T-cell (primary cell): ENCODE measurements around the gene CYP4F3. TPM values are rescaled to one million over a fixed set of nuclear protein-coding genes. Genes with fewer than 3 reads are reported as not detected.
"Not testable (repeated sequence)": the region's sequence is repeated elsewhere in the genome, so short reads cannot be mapped to it uniquely, and the experiment has no call there.

Experiments used
- ATAC-seq, 4 experiments: fragments of 200-7000 bp in 3 of 4; fragments of 150-1000 bp in 1 of 4; cut with Tn5 transposase; replicated peaks in 1 of 4; 1 replicate in 3 of 4; 2 replicates in 1 of 4; pipeline ENCODE4 v1.10.0; 2021; ENCODE audit warnings: moderate library complexity in 3 of 4, mild to moderate bottlenecking in 2 of 4, moderate number of reproducible peaks in 1 of 4
- CTCF ChIA-PET, 2 donors: fragments of 300-600 bp; sonication (Branson Sonifier 250); formaldehyde crosslinking; loops; one replicate each; lab custom pipeline; 2022; ENCODE audit warnings: antibody characterized with exemption in 2 of 2; lab: Charles Lee
- POLR2A ChIA-PET, 2 donors: fragments of 300-600 bp; sonication (Branson Sonifier 250); formaldehyde crosslinking; loops; one replicate each; lab custom pipeline; 2022; ENCODE audit warnings: antibody characterized with exemption in 2 of 2; lab: Charles Lee
- DNase-seq, 35 experiments: peaks; one replicate each; pipeline versions ENCODE4 v3.0.0 to v3.0.0-alpha.2; 2013 to 2023
- H3K27ac ChIP-seq: one replicate; pipeline ENCODE4 v1.5.1; 2013; ENCODE audit warnings: low read length
- H3K27me3 ChIP-seq, 2 experiments: replicated peaks in 1 of 2; 1 replicate in 1 of 2; 2 replicates in 1 of 2; pipeline versions ENCODE4 v1.6.1 to v1.7.0; 2013; ENCODE audit warnings: low read length in 1 of 2, mixed read lengths in 1 of 2; ENCODE audit not compliant: control insufficient read depth in 2 of 2, insufficient read depth in 2 of 2; ENCODE audit errors: extremely low read depth in 1 of 2
- H3K36me3 ChIP-seq, 2 donors: 1 replicate in 1 of 2; 2 replicates in 1 of 2; pipeline versions ENCODE4 v1.6.1 to v1.7.0; 2013; ENCODE audit warnings: low read length in 1 of 2; ENCODE audit not compliant: control insufficient read depth in 2 of 2, insufficient read depth in 1 of 2; ENCODE audit errors: extremely low read depth in 1 of 2
- H3K4me1 ChIP-seq, 2 experiments: 1 replicate in 1 of 2; 2 replicates in 1 of 2; pipeline versions ENCODE4 v1.6.1 to v1.7.0; 2013; ENCODE audit warnings: low read length in 2 of 2, mixed read lengths in 1 of 2; ENCODE audit not compliant: insufficient read depth in 2 of 2, control insufficient read depth in 1 of 2; ENCODE audit errors: extremely low read depth in 1 of 2
- H3K4me3 ChIP-seq, 2 donors: 1 replicate in 1 of 2; 2 replicates in 1 of 2; pipeline versions ENCODE4 v1.5.1 to v1.7.0; 2013; ENCODE audit warnings: mild to moderate bottlenecking in 2 of 2, low read length in 1 of 2, moderate library complexity in 1 of 2; ENCODE audit not compliant: control insufficient read depth in 1 of 2; ENCODE audit errors: extremely low read depth in 1 of 2
- H3K9me3 ChIP-seq: 2 replicates; pipeline ENCODE4 v1.7.0; 2013
- H3K27ac Mint-ChIP-seq, 2 donors: one replicate each; pipeline ENCODE4 v1.8.0; 2020 to 2021; ENCODE audit warnings: mild to moderate bottlenecking in 2 of 2, mixed read lengths in 2 of 2
- H3K27me3 Mint-ChIP-seq, 2 donors: one replicate each; pipeline ENCODE4 v1.8.0; 2021 to 2022; ENCODE audit warnings: mixed read lengths in 2 of 2
- H3K36me3 Mint-ChIP-seq: one replicate; pipeline ENCODE4 v1.8.0; 2021; ENCODE audit warnings: mixed read lengths
- H3K4me1 Mint-ChIP-seq, 3 donors: one replicate each; pipeline ENCODE4 v1.8.0; 2020 to 2022; ENCODE audit warnings: mixed read lengths in 3 of 3, mild to moderate bottlenecking in 1 of 3
- H3K4me3 Mint-ChIP-seq, 3 donors: one replicate each; pipeline ENCODE4 v1.8.0; 2020 to 2022; ENCODE audit warnings: mild to moderate bottlenecking in 3 of 3, mixed read lengths in 3 of 3, moderate library complexity in 3 of 3
- H3K9me3 Mint-ChIP-seq, 3 donors: one replicate each; pipeline ENCODE4 v1.8.0; 2020 to 2022; ENCODE audit warnings: mixed read lengths in 3 of 3
- WGBS: methylation state at CpG from one replicate; pipeline ENCODE4 v1.1.5; 2013; ENCODE audit warnings: missing lambda C conversion rate; ENCODE audit not compliant: insufficient coverage; 5-methylcytosine and 5-hydroxymethylcytosine counted together
- total RNA-seq, 35 experiments: library from RNA in 6 of 35; stranded (reverse) in 6 of 35; fragments of 120-200 nt in 1 of 35; gene quantifications; one replicate each; pipeline versions ENCODE4 v1.2.1 to v1.2.4 and lab custom pipeline; 2013 to 2026

Gene CYP4F3, protein sequence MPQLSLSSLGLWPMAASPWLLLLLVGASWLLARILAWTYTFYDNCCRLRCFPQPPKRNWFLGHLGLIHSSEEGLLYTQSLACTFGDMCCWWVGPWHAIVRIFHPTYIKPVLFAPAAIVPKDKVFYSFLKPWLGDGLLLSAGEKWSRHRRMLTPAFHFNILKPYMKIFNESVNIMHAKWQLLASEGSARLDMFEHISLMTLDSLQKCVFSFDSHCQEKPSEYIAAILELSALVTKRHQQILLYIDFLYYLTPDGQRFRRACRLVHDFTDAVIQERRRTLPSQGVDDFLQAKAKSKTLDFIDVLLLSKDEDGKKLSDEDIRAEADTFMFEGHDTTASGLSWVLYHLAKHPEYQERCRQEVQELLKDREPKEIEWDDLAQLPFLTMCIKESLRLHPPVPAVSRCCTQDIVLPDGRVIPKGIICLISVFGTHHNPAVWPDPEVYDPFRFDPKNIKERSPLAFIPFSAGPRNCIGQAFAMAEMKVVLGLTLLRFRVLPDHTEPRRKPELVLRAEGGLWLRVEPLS
- under 1 TPM in 2 of 5 donors, not detected in 3; 0.23 to 0.30 TPM for total RNA-seq
- total RNA-seq (2013) = not detected
- total RNA-seq (lab: John Stamatoyannopoulos, UW) = 0 to 0.47 (median 0) reads per million in 29 experiments

GRCh38 chr19:15640294-15640903 is at the start of gene CYP4F3:
Gene CYP4F3 (plus strand): TSS chr19:15640897. CDS start chr19:15641416, 519 bp downstream.
- WGBS = 81% methylated on average over 4 of the region's 6 CpGs
- Mint-ChIP-seq H3K27me3 (peaks cover 16 to 17% of the 10 kb centered on the region in 2 donors), H3K36me3 (no peaks in the 10 kb centered on the region), H3K9me3 (peaks cover 0 to under 1% (median 0%) of the 10 kb centered on the region in 3 donors), H3K27ac (no peak within 1 kb of the TSS), H3K4me3 (no peak within 1 kb of the TSS), H3K4me1 (peaks cover 0 to 5% (median 0%) of the 10 kb centered on the region in 3 donors)
- no peaks in the 10 kb centered on the region for H3K9me3 ChIP-seq
- H3K4me1 ChIP-seq = no peaks in the 10 kb centered on the region
- ChIA-PET POLR2A (no interaction called here), CTCF (no interaction called here)
- H3K36me3 ChIP-seq = no peaks in the 10 kb centered on the region
- no peak for ATAC-seq
- no peak within 1 kb of the TSS for H3K4me3 ChIP-seq
- DNase-seq = peak in 1 of 35 experiments; percentile 8
- H3K27me3 ChIP-seq = peaks cover 0 to 39% of the 10 kb centered on the region in 2 experiments
- H3K27ac ChIP-seq = no peak within 1 kb of the TSS

DNA sequence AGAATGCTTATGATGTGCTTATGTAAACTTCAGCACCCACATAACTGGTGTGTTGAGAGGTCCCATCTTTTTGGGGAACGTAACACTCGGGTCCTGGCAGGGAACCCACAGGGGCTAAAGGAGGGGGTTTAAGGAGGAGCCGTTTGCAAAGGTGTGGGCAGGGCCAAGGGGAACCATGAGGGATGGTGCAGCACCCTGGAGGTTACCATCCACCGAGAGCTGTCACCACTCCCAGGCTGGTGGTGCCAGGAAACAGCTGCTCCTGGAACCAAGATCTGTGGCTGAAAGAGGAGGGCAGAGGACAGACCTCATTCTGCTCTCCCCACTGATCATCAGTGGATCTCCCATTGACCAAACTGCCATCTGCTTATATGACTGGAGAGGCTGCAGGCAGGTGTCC is 48.9 kb upstream of the CYP4F3 start:
- WGBS = 73% methylated on average over 4 of the region's 4 CpGs
- no peaks in the 10 kb centered on the region for H3K9me3 ChIP-seq
- H3K27me3 Mint-ChIP-seq = peaks cover 40 to 56% of the 10 kb centered on the region in 2 donors
- H3K36me3 ChIP-seq = no peaks in the 10 kb centered on the region
- peaks cover 0 to 10% (median 3%) of the 10 kb centered on the region in 3 donors for H3K9me3 Mint-ChIP-seq
- ChIA-PET CTCF (no interaction called here), POLR2A (no interaction called here)
- no peak overlapping the region for H3K27ac ChIP-seq
- H3K27me3 ChIP-seq = peaks cover 0 to 45% of the 10 kb centered on the region in 2 experiments
- no peaks in the 10 kb centered on the region for H3K4me1 ChIP-seq
- DNase-seq (no peak), ATAC-seq (no peak)
- no peak overlapping the region for H3K4me3 ChIP-seq
- H3K27ac Mint-ChIP-seq = no peak overlapping the region
- H3K36me3 Mint-ChIP-seq = peaks cover 4% of the 10 kb centered on the region
- no peak overlapping the region for H3K4me3 Mint-ChIP-seq
- no peaks in the 10 kb centered on the region for H3K4me1 Mint-ChIP-seq

GRCh38 chr19:15592506-15592905 is 48.2 kb upstream of the CYP4F3 start:
- ATAC-seq, H3K27ac ChIP-seq, H3K9me3 ChIP-seq, H3K4me1 Mint-ChIP-seq, H3K4me1 ChIP-seq, POLR2A ChIA-PET, DNase-seq, H3K4me3 ChIP-seq, H3K36me3 ChIP-seq, H3K36me3 Mint-ChIP-seq, H3K27ac Mint-ChIP-seq, H3K4me3 Mint-ChIP-seq, CTCF ChIA-PET: not testable (repeated sequence)
- peaks cover 0 to 45% of the 10 kb centered on the region in 2 experiments for H3K27me3 ChIP-seq
- Mint-ChIP-seq H3K9me3 (peaks cover 0 to 11% (median 4%) of the 10 kb centered on the region in 3 donors), H3K27me3 (peaks cover 41 to 57% of the 10 kb centered on the region in 2 donors)
- WGBS = no CpG with 5 or more reads among the region's 5 CpGs

DNA sequence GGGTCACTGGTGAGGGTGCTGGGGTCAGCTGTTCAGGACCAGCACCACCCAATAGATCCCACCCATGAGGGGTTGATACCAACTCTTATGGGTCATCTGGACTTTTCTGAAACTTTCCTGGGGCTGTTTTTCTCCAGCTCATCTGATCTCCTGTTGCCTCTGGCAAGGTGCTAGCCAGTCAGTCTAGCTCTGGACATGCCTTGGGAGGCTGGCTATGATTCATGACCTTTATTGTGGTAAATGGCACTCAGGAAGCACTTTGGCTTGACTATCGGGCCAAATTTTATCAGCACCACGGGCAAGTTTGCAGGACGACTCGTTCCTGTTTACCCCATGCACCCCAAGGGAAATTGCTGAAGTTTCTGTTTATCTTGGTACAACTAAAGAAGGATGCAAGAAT is 46.9 kb upstream of the CYP4F3 start:
- Mint-ChIP-seq H3K27me3 (peaks cover 33 to 47% of the 10 kb centered on the region in 2 donors), H3K9me3 (peaks cover 0 to 11% (median 4%) of the 10 kb centered on the region in 3 donors)
- H3K27ac Mint-ChIP-seq, H3K4me3 Mint-ChIP-seq, DNase-seq, POLR2A ChIA-PET, ATAC-seq, H3K36me3 ChIP-seq, H3K4me1 ChIP-seq, H3K36me3 Mint-ChIP-seq, H3K4me3 ChIP-seq, H3K9me3 ChIP-seq, H3K4me1 Mint-ChIP-seq, H3K27ac ChIP-seq: not testable (repeated sequence)
- peaks cover 0 to 33% of the 10 kb centered on the region in 2 experiments for H3K27me3 ChIP-seq
- CTCF ChIA-PET = interaction anchor here in 1 of 2 donors (0.6 kb wide), 1 partner anchor 186 kb away, joined by 5 read pairs; no protein-coding TSS in a partner anchor
- WGBS = no CpG with 5 or more reads among the region's 4 CpGs

DNA sequence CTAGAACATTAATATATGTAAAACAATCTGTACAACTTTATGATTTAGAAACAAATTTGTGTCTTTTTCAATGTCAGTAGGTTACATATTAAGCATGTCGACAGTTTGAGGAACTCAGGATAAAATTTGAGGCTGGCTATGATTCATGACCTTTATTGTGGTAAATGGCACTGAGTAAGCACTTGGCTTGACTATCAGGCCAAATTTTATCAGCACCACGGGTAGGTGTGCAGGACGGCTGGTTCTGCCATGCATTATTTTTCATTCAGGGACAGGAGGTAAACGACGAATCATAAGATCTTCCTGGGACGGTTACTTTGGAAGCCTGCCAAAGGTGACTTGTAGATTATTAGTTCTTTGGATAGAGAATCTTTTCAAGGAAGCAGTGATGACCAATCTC is 45.6 kb upstream of the CYP4F3 start:
- 26% methylated on average over 4 of the region's 6 CpGs for WGBS
- ChIA-PET POLR2A (no interaction called here), CTCF (no interaction called here)
- Mint-ChIP-seq H3K36me3 (peaks cover 4% of the 10 kb centered on the region), H3K27me3 (peaks cover 33 to 43% of the 10 kb centered on the region in 2 donors), H3K4me3 (no peak overlapping the region), H3K4me1 (no peaks in the 10 kb centered on the region), H3K9me3 (peaks cover 0 to 11% (median 4%) of the 10 kb centered on the region in 3 donors), H3K27ac (no peak overlapping the region)
- Histone ChIP-seq H3K27ac (no peak overlapping the region), H3K4me1 (no peaks in the 10 kb centered on the region), H3K36me3 (no peaks in the 10 kb centered on the region), H3K27me3 (peaks cover 0 to 28% of the 10 kb centered on the region in 2 experiments), H3K4me3 (no peak overlapping the region), H3K9me3 (no peaks in the 10 kb centered on the region)
- ATAC-seq (no peak), DNase-seq (no peak)
